ENCODE results near the gene ZNF532.

DNA sequence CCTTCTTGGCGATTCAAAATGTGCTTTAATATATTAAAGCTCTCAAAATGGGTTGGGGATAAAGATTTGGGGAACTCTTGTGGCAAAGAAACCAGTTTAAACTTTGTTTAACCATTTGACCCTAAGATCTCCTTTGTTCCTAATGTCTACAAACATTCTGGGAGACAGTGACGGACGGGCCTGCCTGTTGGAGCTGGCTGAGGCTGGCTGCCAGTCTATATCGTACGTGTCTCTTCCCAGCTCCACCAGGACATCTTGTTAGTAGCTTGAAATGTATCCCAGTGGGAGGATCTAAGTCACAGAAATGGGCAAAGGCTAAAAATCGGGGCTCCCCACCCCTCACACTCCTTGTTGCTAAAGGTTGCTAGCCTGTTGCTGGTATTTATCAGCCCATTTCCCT is 30.7 kb downstream of the ZNF532 start:
- TF ChIP-seq, protein P1, sequence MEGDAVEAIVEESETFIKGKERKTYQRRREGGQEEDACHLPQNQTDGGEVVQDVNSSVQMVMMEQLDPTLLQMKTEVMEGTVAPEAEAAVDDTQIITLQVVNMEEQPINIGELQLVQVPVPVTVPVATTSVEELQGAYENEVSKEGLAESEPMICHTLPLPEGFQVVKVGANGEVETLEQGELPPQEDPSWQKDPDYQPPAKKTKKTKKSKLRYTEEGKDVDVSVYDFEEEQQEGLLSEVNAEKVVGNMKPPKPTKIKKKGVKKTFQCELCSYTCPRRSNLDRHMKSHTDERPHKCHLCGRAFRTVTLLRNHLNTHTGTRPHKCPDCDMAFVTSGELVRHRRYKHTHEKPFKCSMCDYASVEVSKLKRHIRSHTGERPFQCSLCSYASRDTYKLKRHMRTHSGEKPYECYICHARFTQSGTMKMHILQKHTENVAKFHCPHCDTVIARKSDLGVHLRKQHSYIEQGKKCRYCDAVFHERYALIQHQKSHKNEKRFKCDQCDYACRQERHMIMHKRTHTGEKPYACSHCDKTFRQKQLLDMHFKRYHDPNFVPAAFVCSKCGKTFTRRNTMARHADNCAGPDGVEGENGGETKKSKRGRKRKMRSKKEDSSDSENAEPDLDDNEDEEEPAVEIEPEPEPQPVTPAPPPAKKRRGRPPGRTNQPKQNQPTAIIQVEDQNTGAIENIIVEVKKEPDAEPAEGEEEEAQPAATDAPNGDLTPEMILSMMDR (IDR thresholded peaks at IDR 0.05; ENCODE audit: low read length) = no peak
- no peak for TF ChIP-seq EZH2 (IDR thresholded peaks at IDR 0.05; ENCODE audit: borderline replicate concordance, low read length)

Measured in OCI-LY1 (cell line).